ENCODE measurements around the gene ATP2B1. TPM values are rescaled to one million over a fixed set of nuclear protein-coding genes. Genes with fewer than 3 reads are reported as not detected.
"Not testable (repeated sequence)": the region's sequence is repeated elsewhere in the genome, so short reads cannot be mapped to it uniquely, and the experiment has no call there.

The ATP2B1 gene
- total and polyA plus RNA-seq, 8 donors = 4.3 to 22.4 (median 14.4) TPM

DNA sequence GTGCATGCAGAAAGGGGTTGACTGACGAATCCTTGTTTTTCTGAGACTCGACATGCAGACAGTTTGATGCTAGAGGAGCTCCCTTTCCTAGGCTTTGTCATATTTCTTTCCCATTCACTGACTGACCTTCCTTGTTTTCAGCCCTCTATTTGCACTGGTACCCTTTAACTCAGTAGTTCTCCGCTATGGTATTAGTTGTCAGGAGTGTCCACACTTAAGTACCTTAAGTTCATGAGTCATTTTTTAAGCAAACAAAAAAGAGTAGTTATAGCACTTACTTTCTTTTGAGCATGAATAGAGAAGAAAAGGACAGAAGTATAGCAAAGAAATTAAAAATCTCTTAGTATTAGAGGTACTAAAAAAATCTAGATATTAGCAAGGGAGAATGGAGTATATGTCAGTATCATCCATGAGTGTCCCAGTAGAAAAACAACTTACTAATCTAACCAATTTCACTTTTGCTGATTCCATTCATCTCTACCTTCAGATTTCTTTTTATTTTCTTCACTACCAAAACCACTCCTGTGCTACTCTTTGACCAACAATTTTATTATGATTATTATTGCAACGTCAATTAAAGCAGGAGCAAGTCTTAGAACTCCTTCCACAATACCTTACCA, 8.3 kb downstream of the ATP2B1 start:
- 93 to 96% methylated on average over 4 of the region's 4 CpGs for WGBS, 2 donors
- TF ChIP-seq, protein P1, sequence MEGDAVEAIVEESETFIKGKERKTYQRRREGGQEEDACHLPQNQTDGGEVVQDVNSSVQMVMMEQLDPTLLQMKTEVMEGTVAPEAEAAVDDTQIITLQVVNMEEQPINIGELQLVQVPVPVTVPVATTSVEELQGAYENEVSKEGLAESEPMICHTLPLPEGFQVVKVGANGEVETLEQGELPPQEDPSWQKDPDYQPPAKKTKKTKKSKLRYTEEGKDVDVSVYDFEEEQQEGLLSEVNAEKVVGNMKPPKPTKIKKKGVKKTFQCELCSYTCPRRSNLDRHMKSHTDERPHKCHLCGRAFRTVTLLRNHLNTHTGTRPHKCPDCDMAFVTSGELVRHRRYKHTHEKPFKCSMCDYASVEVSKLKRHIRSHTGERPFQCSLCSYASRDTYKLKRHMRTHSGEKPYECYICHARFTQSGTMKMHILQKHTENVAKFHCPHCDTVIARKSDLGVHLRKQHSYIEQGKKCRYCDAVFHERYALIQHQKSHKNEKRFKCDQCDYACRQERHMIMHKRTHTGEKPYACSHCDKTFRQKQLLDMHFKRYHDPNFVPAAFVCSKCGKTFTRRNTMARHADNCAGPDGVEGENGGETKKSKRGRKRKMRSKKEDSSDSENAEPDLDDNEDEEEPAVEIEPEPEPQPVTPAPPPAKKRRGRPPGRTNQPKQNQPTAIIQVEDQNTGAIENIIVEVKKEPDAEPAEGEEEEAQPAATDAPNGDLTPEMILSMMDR (IDR thresholded peaks at IDR 0.05) = no peak
- Histone ChIP-seq H3K9me3 (no peaks in the 10 kb centered on the region), H3K27ac (no peak overlapping the region), H3K4me1 (peaks cover 8 to 11% (median 10%) of the 10 kb centered on the region in 3 donors), H3K4me3 (no peak overlapping the region), H3K36me3 (no peaks in the 10 kb centered on the region), H3K27me3 (no peaks in the 10 kb centered on the region)
- DNase-seq = no peak
- intact Hi-C loops (cut with DNase I) = no loop called here
- ATAC-seq = no peak
- FAIRE-seq = no peak

DNA sequence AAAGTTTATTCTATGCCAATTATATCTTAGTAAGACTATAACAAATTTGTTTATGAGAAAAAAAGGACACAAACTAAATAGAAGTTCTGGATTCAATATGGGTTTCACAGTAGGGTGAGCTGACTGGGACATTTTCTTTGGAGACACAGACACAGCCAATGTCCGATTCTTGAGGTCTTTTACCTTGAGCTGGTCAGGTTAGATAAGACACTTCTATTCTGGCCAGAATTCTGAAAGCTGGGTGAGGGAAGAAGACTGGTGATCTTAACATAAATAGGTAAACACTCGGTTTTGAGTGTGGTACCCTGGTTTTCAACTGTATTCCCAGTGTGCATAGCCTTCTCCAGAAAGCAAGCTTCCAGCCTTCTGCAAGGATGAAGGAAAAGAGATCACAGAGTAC, 10.0 kb downstream of the ATP2B1 start:
- FAIRE-seq = no peak
- no peak for DNase-seq
- no peaks in the 10 kb centered on the region for H3K9me3 ChIP-seq
- peaks cover 6 to 12% (median 11%) of the 10 kb centered on the region in 3 donors for H3K4me1 ChIP-seq
- TF ChIP-seq, protein P1 (IDR thresholded peaks at IDR 0.05) = no peak
- 30 to 37% methylated on average over 2 of the region's 2 CpGs for WGBS, 2 donors
- intact Hi-C loops (cut with DNase I) = no loop called here
- H3K27ac ChIP-seq = no peak overlapping the region
- ATAC-seq = no peak
- H3K36me3 ChIP-seq = no peaks in the 10 kb centered on the region
- H3K4me3 ChIP-seq = no peak overlapping the region
- no peaks in the 10 kb centered on the region for H3K27me3 ChIP-seq

DNA sequence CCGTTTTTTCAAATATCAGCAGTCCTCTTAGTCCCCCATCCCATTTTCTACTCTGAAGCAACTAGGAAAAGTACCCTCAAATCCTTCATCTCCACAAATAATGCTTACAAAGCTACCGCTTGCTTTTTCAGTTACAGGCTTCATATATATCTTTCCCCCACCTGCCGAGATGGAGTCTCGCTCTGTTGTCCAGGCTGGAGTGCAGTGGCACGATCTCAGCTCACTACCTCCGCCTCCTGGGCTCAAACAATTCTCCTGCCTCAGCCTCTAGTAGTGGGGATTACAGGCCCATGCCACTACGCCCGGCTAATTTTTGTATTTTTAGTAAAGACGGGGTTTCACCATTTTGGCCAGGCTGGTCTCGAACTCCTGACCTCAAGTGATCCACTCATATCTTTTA, 10.9 kb downstream of the ATP2B1 start:
- 97 to 98% methylated on average over 10 of the region's 10 CpGs for WGBS, 2 donors
- ATAC-seq; H3K9me3 ChIP-seq; FAIRE-seq; H3K27me3 ChIP-seq; intact Hi-C loops (cut with DNase I); H3K36me3 ChIP-seq; DNase-seq; H3K4me3 ChIP-seq; H3K27ac ChIP-seq: not testable (repeated sequence)
- peaks cover 8 to 18% (median 12%) of the 10 kb centered on the region in 3 donors for H3K4me1 ChIP-seq

DNA sequence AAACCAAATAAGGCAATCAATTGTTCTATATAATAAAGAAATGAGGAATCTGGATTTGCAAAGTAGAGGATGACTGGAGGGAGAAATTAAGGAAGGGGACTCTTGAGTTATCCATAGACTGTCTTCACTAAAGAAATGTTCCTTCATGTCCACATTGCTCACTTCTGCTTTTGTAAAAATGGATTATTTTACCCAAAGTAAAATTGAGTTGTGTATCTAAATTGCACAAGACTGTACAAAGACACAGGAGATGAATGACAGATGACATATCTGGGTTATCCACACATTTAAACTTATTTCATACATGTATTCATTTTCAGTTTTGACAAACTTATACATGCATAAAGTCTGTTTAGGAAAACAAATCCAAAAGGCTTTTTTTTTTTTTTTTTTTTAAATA, 11.3 kb downstream of the ATP2B1 start:
- intact Hi-C loops (cut with DNase I) = no loop called here
- no peaks in the 10 kb centered on the region for H3K9me3 ChIP-seq
- H3K36me3 ChIP-seq = no peaks in the 10 kb centered on the region
- ATAC-seq = no peak
- H3K4me1 ChIP-seq = peaks cover 8 to 18% (median 12%) of the 10 kb centered on the region in 3 donors
- no peaks in the 10 kb centered on the region for H3K27me3 ChIP-seq
- H3K27ac ChIP-seq = no peak overlapping the region
- no peak overlapping the region for H3K4me3 ChIP-seq
- FAIRE-seq = no peak
- no peak for DNase-seq
- TF ChIP-seq, protein P1 (IDR thresholded peaks at IDR 0.05) = no peak

DNA sequence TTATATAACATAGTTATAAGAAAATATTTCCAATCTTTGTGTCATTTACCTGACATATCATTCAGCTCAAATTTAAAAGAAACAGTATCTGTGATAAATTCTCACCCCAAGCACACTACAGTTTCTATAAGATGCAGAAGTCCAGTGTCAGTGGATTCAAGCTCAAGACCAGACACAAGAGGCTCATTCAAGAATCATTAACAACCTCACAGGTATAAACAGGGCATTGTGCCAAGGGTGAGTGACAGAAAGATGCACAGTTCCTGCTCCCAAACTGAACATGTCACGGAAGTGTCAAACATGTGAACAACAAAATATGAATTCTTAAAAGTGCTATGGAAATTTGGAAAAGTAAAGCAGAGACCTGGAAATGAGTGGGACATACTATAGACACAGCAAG, 12.8 kb downstream of the ATP2B1 start:
- 71 to 83% methylated on average over 1 of the region's 1 CpG for WGBS, 2 donors
- no peaks in the 10 kb centered on the region for H3K9me3 ChIP-seq
- H3K36me3 ChIP-seq = no peaks in the 10 kb centered on the region
- TF ChIP-seq, protein P1 (IDR thresholded peaks at IDR 0.05) = no peak
- ATAC-seq (no peak), DNase-seq (no peak), FAIRE-seq (no peak)
- intact Hi-C loops (cut with DNase I) = no loop called here
- H3K27ac ChIP-seq = no peak overlapping the region
- no peaks in the 10 kb centered on the region for H3K27me3 ChIP-seq
- no peak overlapping the region for H3K4me3 ChIP-seq
- peaks cover 8 to 18% (median 12%) of the 10 kb centered on the region in 3 donors for H3K4me1 ChIP-seq

Data from pancreas (tissue), 10 donors.